ACC112 (cell line): ENCODE data around the gene PXN.

Experiments used
- H2AFZ ChIP-seq: fragments of 200-600 bp; sonication (generic); one replicate; pipeline ENCODE4 v1.6.0; 2017; ENCODE audit warnings: antibody characterized with exemption, low read length; ENCODE audit not compliant: unreplicated experiment
- H3K27ac ChIP-seq: fragments of 200-600 bp; sonication (generic); 2 replicates; pipeline ENCODE4 v1.5.1; 2014; ENCODE audit warnings: low read depth, mild to moderate bottlenecking, antibody characterized with exemption, low read length, moderate library complexity
- H3K27me3 ChIP-seq: fragments of 200-600 bp; sonication (generic); 2 replicates; pipeline ENCODE4 v1.6.1; 2014; ENCODE audit warnings: mild to moderate bottlenecking, antibody characterized with exemption, low read length, moderate library complexity, mixed read lengths; ENCODE audit not compliant: insufficient read depth
- H3K36me3 ChIP-seq: fragments of 200-600 bp; sonication (generic); 2 replicates; pipeline ENCODE4 v1.6.1; 2016; ENCODE audit warnings: mild to moderate bottlenecking, antibody characterized with exemption, low read length, moderate library complexity, mixed read lengths; ENCODE audit not compliant: insufficient read depth
- H3K4me1 ChIP-seq: fragments of 200-600 bp; sonication (generic); one replicate; pipeline ENCODE4 v1.6.1; 2016; ENCODE audit warnings: low read length, mixed read lengths; ENCODE audit not compliant: insufficient read depth, unreplicated experiment, control insufficient read depth
- H3K4me3 ChIP-seq: fragments of 200-600 bp; sonication (generic); 2 replicates; pipeline ENCODE4 v1.5.1; 2014; ENCODE audit warnings: mild to moderate bottlenecking, low read depth, low read length
- H3K79me2 ChIP-seq: fragments of 200-600 bp; sonication (generic); one replicate; pipeline ENCODE4 v1.6.0; 2016; ENCODE audit warnings: low read length; ENCODE audit not compliant: control insufficient read depth, unreplicated experiment, insufficient read depth

PXN gene

DNA sequence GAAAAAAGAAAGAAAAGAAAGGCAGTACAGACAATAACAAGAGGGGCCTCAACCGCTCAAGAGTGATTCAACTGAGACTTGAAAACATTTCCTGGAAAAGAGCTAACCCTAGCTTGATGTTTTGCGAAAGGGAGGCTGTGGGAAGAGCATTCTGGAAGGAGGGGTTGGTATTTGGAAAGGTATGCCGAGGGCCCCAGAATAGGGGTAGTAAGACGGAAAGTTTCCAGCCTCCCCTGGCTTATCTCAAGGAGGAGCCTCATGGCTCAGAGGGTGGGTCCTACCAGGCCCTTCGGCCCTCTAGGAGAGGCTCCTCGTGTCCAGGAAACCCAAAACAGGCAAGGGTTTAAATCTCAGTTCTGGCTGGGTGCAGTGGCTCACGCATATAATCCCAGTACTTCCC is 17.8 kb upstream of the PXN start:
- H3K27me3 ChIP-seq, result no peaks in the 10 kb centered on the region
- no peaks in the 10 kb centered on the region for H3K4me1 ChIP-seq
- H3K36me3 ChIP-seq, result no peaks in the 10 kb centered on the region
- H3K27ac ChIP-seq, result no peak overlapping the region
- H2AFZ ChIP-seq, result no peak overlapping the region
- H3K4me3 ChIP-seq, result no peak overlapping the region
- no peaks in the 10 kb centered on the region for H3K79me2 ChIP-seq

DNA sequence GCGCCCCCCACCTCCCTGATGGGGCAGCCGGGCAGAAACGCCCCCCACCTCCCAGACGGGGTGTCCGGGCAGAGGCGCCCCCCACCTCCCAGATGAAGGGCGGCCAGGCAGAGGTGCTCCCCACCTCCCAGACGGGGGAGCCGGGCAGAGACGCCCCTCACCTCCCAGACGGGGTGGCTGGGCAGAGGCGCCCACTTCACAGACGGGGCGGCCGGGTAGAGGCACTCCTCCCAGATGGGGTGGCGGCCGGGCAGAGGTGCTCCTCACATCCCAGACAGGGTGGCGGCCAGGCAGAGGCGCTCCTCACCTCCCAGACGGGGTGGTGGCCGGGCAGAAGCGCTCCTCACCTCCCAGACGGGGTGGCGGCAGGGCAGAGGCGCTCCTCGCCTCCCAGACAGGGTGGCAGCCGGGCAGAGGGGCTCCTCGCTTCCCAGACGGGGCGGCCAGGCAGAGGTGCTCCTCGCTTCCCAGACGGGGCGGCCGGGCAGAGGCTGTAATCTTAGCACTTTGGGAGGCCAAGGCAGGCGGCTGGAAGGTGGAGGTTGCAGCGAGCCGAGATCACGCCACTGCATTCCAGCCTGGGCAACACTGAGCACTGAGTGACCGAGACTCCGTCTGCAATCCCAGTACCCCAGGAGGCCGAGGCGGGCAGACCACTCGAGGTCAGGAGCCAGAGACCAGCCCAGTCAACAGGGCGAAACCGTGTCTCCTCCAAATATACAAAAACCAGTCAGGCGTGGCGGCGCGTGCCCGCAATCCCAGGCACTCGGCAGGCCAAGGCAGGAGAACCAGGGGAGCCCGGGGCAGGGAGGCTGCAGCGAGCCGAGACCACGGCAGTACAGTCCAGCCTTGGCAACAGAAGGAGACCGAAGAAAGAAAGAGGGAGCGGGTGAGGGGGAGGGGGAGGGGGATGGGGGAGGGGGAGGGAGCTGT is 12.9 kb upstream of the PXN start:
- H3K4me3 ChIP-seq, result no peak overlapping the region
- no peak overlapping the region for H2AFZ ChIP-seq
- H3K27me3 ChIP-seq, result no peaks in the 10 kb centered on the region
- H3K4me1 ChIP-seq, result no peaks in the 10 kb centered on the region
- H3K36me3 ChIP-seq, result no peaks in the 10 kb centered on the region
- no peak overlapping the region for H3K27ac ChIP-seq
- H3K79me2 ChIP-seq, result no peaks in the 10 kb centered on the region

DNA sequence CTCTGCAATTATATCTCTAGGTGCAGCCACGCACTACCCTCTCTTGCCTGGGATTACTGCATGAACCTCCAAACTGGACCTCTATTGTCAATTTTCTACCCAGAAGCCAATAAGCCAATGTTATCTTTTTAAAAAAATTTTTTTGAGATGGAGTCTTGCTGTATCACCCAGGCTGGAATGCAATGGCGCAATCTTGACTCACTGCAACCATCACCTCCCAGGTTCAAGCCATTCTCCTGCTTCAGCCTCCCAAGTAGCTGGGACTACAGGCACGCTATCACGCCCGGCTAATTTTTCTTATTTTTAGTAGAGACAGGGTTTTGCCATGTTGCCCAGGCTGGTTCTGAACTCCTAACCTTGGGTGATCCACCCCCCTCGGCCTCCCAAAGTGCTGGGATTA is 11.2 kb upstream of the PXN start:
- H3K4me3 ChIP-seq, result no peak overlapping the region
- H2AFZ ChIP-seq, result no peak overlapping the region
- H3K27me3 ChIP-seq, result no peaks in the 10 kb centered on the region
- no peaks in the 10 kb centered on the region for H3K4me1 ChIP-seq
- H3K27ac ChIP-seq, result no peak overlapping the region
- H3K36me3 ChIP-seq, result no peaks in the 10 kb centered on the region
- no peaks in the 10 kb centered on the region for H3K79me2 ChIP-seq

DNA sequence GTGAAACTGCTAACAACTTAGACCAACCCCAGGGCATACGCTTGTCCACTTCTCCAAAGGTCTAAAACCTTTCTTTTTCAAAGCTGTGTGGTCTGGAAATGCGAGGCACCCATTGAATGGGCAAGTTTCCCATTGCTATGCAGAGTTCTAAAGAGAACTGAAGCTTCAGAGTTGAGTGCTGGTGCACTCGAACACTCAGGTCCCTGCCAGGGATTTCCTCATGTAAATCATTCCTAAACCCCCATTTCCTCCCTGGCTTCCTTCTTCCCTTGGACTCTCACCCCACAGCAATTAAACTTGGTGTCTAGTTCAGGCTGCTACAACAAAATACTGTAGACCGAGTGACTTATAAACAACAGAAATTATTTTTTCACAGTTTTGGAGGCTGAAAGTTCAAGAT is 2.2 kb upstream of the PXN start:
- no peak overlapping the region for H3K4me3 ChIP-seq
- H3K4me1 ChIP-seq, result peaks cover 8% of the 10 kb centered on the region
- H3K27ac ChIP-seq, result no peak overlapping the region
- no peaks in the 10 kb centered on the region for H3K27me3 ChIP-seq
- peaks cover 28% of the 10 kb centered on the region for H3K79me2 ChIP-seq
- no peak overlapping the region for H2AFZ ChIP-seq
- no peaks in the 10 kb centered on the region for H3K36me3 ChIP-seq

DNA sequence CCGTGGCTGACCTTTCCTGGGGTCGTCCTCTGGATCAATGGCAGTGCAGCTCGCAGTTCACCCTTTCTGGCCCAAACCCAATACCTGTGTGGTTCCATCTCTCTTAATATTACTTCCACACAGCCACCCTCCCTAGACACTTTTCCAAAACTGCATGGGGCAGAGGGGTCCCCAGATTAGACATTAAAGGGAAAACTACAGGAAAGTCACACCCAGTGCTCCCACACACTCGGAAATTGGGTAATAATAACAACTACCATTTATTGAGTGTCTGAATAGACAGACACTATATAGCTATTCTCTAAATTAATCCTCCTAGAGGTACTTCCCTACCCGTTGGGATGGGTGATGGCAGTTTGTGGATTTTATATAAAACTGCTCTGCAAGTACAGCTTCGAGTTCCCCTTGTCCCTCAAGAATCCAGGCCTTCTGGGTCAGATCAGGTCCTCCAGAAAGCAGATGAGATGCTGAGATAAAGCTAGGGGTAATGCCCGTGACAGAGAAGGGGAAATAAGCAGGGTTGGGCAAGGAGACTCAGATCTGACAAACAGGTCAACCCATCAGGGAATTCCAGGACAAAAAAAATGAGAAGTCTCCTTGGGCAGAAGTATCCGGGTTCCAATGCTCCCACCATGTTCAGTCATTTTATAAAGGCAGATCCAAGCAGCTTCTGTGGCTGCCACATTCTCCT is 795 bp upstream of the PXN start:
- Histone ChIP-seq H2AFZ (no peak overlapping the region), H3K36me3 (no peaks in the 10 kb centered on the region), H3K4me3 (no peak overlapping the region; the same call in 1 of the 2 replicates), H3K79me2 (peaks cover 42% of the 10 kb centered on the region), H3K27me3 (no peaks in the 10 kb centered on the region), H3K27ac (no peak overlapping the region), H3K4me1 (peaks cover 22% of the 10 kb centered on the region)

DNA sequence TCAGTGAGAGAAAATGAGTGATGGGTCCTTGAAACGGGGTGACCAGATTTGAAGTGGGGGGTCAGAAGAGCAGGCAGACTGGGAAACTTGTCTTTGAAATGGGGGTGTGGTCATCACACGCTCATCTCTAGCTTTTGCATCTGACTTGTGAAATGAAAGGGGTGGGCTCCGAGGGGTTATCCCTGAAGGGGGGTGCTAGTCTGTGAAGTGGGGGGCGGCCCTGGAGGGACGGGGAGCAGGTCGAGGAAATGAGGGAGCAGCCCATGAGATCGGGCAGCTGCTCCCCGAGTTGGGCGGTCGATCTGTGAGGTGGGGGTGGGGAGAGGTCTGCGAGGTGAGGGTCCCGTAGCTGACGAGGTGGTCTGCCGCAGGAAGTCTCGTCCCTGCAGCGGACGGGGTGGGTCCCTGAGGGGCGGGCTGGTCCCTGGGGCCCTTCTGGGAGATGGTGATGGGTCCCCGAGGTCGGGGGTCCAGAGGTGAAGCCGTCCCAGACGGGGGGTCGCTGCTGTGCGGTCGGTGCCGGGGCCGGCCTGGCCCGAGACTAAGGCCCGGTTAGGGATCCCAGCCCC is 542 bp downstream of the PXN start:
- Histone ChIP-seq H3K79me2 (peaks cover 56% of the 10 kb centered on the region), H3K27me3 (no peaks in the 10 kb centered on the region), H2AFZ (no peak overlapping the region), H3K4me3 (peak overlapping the region; percentile 99), H3K36me3 (no peaks in the 10 kb centered on the region), H3K27ac (peak overlapping the region; percentile 54), H3K4me1 (peaks cover 31% of the 10 kb centered on the region)

DNA sequence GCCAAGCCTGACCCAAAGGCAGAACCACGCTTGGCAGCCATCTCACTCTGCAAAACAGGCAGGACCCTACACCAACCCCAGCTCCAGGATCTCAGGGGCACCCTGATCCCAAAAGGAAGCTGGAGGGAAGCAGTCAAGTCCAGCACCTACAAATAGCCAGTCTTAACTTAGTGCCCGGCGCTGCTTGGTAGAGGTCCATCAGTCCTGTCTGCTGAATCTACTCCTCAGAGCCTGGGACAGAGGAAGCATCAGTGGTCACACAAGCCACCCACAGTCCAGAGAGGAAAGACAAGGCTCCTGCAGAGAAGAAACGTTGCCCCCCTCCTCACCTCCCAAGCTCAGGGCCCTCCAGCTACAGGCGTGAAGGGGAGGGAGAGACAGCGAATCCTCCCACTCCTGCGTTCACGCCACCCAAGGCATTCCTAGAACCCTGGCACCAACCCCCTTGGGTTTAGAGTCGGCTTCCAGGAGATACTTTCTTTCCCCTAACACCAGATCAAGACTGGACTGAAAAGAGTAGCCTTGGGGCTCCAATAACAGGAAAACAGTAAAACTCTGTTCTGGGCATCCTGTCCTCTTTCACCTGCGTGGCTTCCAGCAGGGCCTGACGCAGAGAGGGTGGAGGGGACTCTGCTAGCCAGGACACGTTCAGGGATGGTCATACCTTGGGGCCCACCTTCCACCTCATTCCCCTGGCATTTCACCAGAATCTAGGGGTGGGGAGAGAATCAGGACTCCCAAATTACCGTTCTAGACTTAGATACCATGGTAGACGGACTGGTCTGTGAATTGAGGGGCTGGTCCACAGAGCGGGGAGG is 1.2 kb downstream of the PXN start:
- H3K79me2 ChIP-seq, result peaks cover 62% of the 10 kb centered on the region
- no peaks in the 10 kb centered on the region; the same call in 1 of the 2 replicates for H3K36me3 ChIP-seq
- H3K27me3 ChIP-seq, result no peaks in the 10 kb centered on the region
- peaks cover 37% of the 10 kb centered on the region for H3K4me1 ChIP-seq
- no peak overlapping the region for H2AFZ ChIP-seq
- H3K4me3 ChIP-seq, result peak overlapping the region; percentile 99
- peak overlapping the region; percentile 54 for H3K27ac ChIP-seq

DNA sequence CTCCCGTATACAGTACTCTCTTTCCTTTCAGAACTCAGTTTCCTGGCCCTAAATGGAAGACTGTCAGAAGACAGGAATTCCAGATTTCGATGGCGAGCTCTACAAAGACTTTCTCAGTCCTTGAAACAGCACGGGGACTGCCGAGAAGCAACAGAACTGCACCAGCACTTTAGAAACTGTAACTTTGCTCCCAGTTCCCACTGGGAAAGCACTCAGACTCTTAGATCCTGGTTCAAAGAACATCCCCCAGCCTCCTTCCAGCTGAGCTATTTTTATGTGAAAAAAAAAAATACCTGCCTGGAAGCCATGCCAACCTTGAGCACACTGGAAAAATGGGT is 1.8 kb downstream of the PXN start:
- no peaks in the 10 kb centered on the region; the same call in 1 of the 2 replicates for H3K36me3 ChIP-seq
- H2AFZ ChIP-seq, result no peak overlapping the region
- H3K79me2 ChIP-seq, result peaks cover 68% of the 10 kb centered on the region
- peaks cover 42% of the 10 kb centered on the region for H3K4me1 ChIP-seq
- H3K27ac ChIP-seq, result peak overlapping the region; percentile 54
- H3K4me3 ChIP-seq, result peak overlapping the region; percentile 99
- no peaks in the 10 kb centered on the region for H3K27me3 ChIP-seq

DNA sequence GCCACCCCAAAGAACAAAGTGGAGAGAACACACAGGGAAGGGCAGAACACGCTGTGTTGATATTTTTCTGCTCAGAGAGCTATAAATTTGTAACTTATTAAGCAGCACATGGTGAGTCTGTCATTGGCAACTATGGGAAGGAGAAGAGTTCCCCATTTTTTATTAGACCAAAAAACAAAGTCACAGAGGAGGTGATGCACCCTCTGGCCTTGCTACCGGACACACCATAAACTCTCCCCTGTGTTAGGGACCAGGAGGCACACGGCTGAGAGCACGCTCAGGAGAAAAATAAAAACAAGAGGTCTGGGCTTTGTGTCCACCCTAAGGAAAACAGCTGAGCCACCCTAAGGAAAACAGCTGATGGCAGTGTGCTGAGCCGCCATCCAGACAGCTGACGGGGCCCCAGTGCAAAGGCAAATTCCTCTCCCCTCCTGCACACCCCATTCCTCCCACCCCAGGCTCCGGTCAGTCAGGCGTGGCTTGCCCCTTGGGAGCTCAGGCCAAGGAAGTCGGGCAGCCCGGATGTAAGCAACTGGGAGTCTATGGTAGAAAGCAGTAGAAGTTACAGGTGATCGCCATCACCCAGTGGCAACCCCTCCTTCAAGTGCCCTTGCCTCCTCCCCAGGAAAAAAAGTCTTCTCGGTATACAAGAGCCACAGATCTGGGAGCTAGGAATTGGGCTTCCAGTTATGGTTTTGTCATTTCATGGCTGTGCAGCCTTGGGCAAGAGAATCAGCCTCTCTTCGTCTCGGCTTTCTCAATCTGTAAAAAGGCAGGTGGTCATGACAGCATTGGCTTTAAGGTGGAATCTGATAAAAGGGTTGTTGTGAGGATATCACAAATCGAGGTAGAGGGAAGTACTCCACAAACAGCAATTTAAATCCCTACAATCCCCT is 2.4 kb downstream of the PXN start:
- Histone ChIP-seq H3K79me2 (peaks cover 73% of the 10 kb centered on the region), H3K27ac (peak overlapping the region; percentile 54), H3K4me3 (peak overlapping the region; percentile 99)

More for the DNA sequence above, 2.4 kb downstream of the PXN start:
- Histone ChIP-seq H3K4me1 (peaks cover 49% of the 10 kb centered on the region), H3K36me3 (no peaks in the 10 kb centered on the region; the same call in 1 of the 2 replicates), H2AFZ (no peak overlapping the region), H3K27me3 (no peaks in the 10 kb centered on the region)
